ENCODE results near the gene HTR3C.

HTR3C gene

GRCh38 chr3:184011230-184011876, 41.5 kb upstream of the HTR3C start:
- Histone ChIP-seq H3K4me1 (ENCODE audit: insufficient read depth, insufficient read length) (peaks cover 3% of the 10 kb centered on the region), H3K4me3 (ENCODE audit: insufficient read length, low read depth) (no peak overlapping the region), H3K36me3 (ENCODE audit: insufficient read depth, insufficient read length, low read length) (peaks cover 64% of the 10 kb centered on the region), H3K27me3 (ENCODE audit: insufficient read depth, insufficient read length) (no peaks in the 10 kb centered on the region), H3K9ac (ENCODE audit: insufficient read length, low read depth) (no peak overlapping the region), H3K9me3 (ENCODE audit: insufficient read depth, low read length) (no peaks in the 10 kb centered on the region)
- TF ChIP-seq SUZ12 (IDR thresholded peaks at IDR 0.05; ENCODE audit: extremely low read depth, insufficient read depth, insufficient read length): no peak
- no peak for TF ChIP-seq ZNF274 (IDR thresholded peaks at IDR 0.05; ENCODE audit: low read depth, low read length)
- no peak for TF ChIP-seq YY1 (IDR thresholded peaks at IDR 0.05; ENCODE audit: insufficient read depth, insufficient read length)
- no peak for DNase-seq (ENCODE audit: low read depth, low spot score)

DNA sequence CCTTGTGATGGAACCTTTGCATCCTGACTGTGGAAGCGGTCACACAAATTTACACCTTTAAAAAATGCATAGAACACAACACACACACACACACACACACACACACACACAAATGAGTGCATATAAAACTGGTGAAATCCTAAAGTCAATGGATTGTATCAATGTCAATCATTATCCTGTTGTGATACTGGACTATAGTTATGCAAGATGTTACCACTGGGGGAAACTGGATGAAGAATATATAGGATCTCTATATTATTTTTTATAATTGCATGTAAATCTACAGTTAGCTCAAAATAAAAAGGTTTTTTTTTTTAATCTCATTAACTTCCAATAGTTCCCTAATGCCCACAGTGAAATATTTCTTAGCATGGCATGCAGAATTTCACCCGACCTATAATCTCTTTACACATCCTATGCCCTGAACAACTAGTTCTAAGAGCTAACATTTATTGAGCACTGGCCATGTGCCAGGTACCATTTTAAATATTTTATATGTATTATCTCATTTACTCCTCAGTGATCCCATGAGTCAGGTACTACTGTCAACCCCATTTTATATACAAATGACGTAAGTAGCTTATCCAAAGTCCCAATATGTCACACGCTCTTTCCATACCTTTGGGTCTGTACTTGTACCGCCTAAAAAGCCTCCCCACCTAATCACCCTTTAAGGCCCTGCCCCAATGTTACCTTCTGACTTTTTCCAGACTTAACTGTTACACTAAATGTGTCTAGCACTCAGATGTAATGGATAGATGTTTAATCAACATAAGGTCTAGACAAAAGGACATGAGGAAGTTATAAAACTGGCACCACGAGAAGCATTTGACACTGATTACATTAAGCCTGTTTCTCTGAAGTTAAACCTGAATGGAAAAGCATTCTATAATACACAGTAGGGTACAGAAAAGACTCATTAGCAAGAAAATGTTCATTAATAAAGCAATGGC, 40.6 kb upstream of the HTR3C start:
- H3K9ac ChIP-seq (ENCODE audit: insufficient read length, low read depth): no peak overlapping the region

GRCh38 chr3:184015381-184016019, 37.3 kb upstream of the HTR3C start:
- DNase-seq (ENCODE audit: low read depth, low spot score): no peak
- no peaks in the 10 kb centered on the region for H3K27me3 ChIP-seq (ENCODE audit: insufficient read depth, insufficient read length)
- peaks cover 47% of the 10 kb centered on the region for H3K36me3 ChIP-seq (ENCODE audit: insufficient read depth, insufficient read length, low read length)
- H3K9ac ChIP-seq (ENCODE audit: insufficient read length, low read depth): peak overlapping the region; percentile 32
- H3K4me3 ChIP-seq (ENCODE audit: insufficient read length, low read depth): peak overlapping the region; percentile 2
- no peak for TF ChIP-seq YY1 (IDR thresholded peaks at IDR 0.05; ENCODE audit: insufficient read depth, insufficient read length)
- no peak for TF ChIP-seq SUZ12 (IDR thresholded peaks at IDR 0.05; ENCODE audit: extremely low read depth, insufficient read depth, insufficient read length)
- no peak for TF ChIP-seq ZNF274 (IDR thresholded peaks at IDR 0.05; ENCODE audit: low read depth, low read length)
- H3K9me3 ChIP-seq (ENCODE audit: insufficient read depth, low read length): no peaks in the 10 kb centered on the region
- peaks cover 7% of the 10 kb centered on the region for H3K4me1 ChIP-seq (ENCODE audit: insufficient read depth, insufficient read length)

More for the DNA sequence above, 40.6 kb upstream of the HTR3C start:
- no peak for DNase-seq (ENCODE audit: low read depth, low spot score)
- Histone ChIP-seq H3K9me3 (ENCODE audit: insufficient read depth, low read length) (no peaks in the 10 kb centered on the region), H3K4me3 (ENCODE audit: insufficient read length, low read depth) (no peak overlapping the region), H3K27me3 (ENCODE audit: insufficient read depth, insufficient read length) (no peaks in the 10 kb centered on the region), H3K4me1 (ENCODE audit: insufficient read depth, insufficient read length) (peaks cover 7% of the 10 kb centered on the region), H3K36me3 (ENCODE audit: insufficient read depth, insufficient read length, low read length) (peaks cover 73% of the 10 kb centered on the region)
- TF ChIP-seq ZNF274 (IDR thresholded peaks at IDR 0.05; ENCODE audit: low read depth, low read length) (no peak), SUZ12 (IDR thresholded peaks at IDR 0.05; ENCODE audit: extremely low read depth, insufficient read depth, insufficient read length) (no peak), YY1 (IDR thresholded peaks at IDR 0.05; ENCODE audit: insufficient read depth, insufficient read length) (no peak)

GRCh38 chr3:184016169-184016570, 36.7 kb upstream of the HTR3C start:
- Histone ChIP-seq H3K9ac (ENCODE audit: insufficient read length, low read depth) (peak overlapping the region; percentile 46), H3K4me1 (ENCODE audit: insufficient read depth, insufficient read length) (peaks cover 7% of the 10 kb centered on the region), H3K27me3 (ENCODE audit: insufficient read depth, insufficient read length) (no peaks in the 10 kb centered on the region), H3K4me3 (ENCODE audit: insufficient read length, low read depth) (peak overlapping the region; percentile 2), H3K36me3 (ENCODE audit: insufficient read depth, insufficient read length, low read length) (peaks cover 42% of the 10 kb centered on the region), H3K9me3 (ENCODE audit: insufficient read depth, low read length) (no peaks in the 10 kb centered on the region)
- no peak for DNase-seq (ENCODE audit: low read depth, low spot score)
- no peak for TF ChIP-seq ZNF274 (IDR thresholded peaks at IDR 0.05; ENCODE audit: low read depth, low read length)
- no peak for TF ChIP-seq YY1 (IDR thresholded peaks at IDR 0.05; ENCODE audit: insufficient read depth, insufficient read length)
- no peak for TF ChIP-seq SUZ12 (IDR thresholded peaks at IDR 0.05; ENCODE audit: extremely low read depth, insufficient read depth, insufficient read length)

DNA sequence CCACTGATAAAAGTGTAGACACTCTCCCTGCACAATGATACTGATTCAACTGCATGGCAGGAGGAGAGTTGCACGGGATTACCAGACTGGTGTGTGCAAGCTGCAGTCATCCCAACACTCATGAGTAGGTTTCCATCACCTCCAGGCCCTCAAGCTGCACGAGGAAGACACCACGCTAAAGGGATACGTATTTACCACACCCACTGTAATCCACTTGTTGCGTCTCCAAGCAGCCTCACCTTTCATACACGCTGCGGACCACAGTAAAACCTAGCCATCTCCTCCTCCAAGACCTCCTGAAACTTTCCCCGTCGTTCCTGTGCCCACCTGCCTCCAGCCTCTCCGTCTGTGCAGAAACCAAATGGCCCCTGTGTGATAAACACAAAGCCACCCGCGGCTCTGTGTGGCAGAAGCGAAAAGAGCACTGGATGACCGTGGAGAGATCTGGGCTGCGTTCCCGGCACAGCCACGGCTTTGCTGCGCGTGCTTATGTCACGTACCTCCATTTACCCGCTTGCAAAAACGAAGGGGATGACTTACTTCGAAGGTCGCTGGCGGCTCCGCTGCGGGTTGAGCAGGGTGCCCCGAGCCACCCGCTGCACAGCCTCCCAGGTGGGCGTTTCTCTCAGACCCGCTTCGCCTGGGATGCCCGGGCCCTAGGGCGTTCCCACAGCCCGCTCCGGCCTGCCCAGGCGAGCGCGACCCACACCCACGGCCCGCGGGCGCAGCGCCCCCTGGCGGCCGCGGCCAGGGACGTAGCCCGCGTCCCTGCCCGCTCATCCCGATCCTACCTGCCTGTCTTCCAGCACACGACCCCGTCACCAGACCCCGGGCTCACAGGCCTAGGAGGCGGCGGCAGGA, 35.8 kb upstream of the HTR3C start:
- TF ChIP-seq ZNF274 (IDR thresholded peaks at IDR 0.05; ENCODE audit: low read depth, low read length) (no peak), YY1 (IDR thresholded peaks at IDR 0.05; ENCODE audit: insufficient read depth, insufficient read length) (no peak), SUZ12 (IDR thresholded peaks at IDR 0.05; ENCODE audit: extremely low read depth, insufficient read depth, insufficient read length) (no peak)
- peak; percentile 28 for DNase-seq (ENCODE audit: low read depth, low spot score)
- Histone ChIP-seq H3K27me3 (ENCODE audit: insufficient read depth, insufficient read length) (no peaks in the 10 kb centered on the region), H3K4me3 (ENCODE audit: insufficient read length, low read depth) (peak overlapping the region; percentile 100), H3K9me3 (ENCODE audit: insufficient read depth, low read length) (no peaks in the 10 kb centered on the region), H3K36me3 (ENCODE audit: insufficient read depth, insufficient read length, low read length) (peaks cover 34% of the 10 kb centered on the region), H3K4me1 (ENCODE audit: insufficient read depth, insufficient read length) (peaks cover 7% of the 10 kb centered on the region), H3K9ac (ENCODE audit: insufficient read length, low read depth) (peak overlapping the region; percentile 99)

- Histone ChIP-seq H3K36me3 (ENCODE audit: insufficient read depth, insufficient read length, low read length) (peaks cover 27% of the 10 kb centered on the region), H3K9ac (ENCODE audit: insufficient read length, low read depth) (peak within 1 kb of the TSS; percentile 99), H3K4me3 (ENCODE audit: insufficient read length, low read depth) (peak within 1 kb of the TSS; percentile 100), H3K9me3 (ENCODE audit: insufficient read depth, low read length) (no peaks in the 10 kb centered on the region), H3K27me3 (ENCODE audit: insufficient read depth, insufficient read length) (no peaks in the 10 kb centered on the region), H3K4me1 (ENCODE audit: insufficient read depth, insufficient read length) (peaks cover 7% of the 10 kb centered on the region)
- TF ChIP-seq SUZ12 (IDR thresholded peaks at IDR 0.05; ENCODE audit: extremely low read depth, insufficient read depth, insufficient read length): no peak
- no peak for TF ChIP-seq YY1 (IDR thresholded peaks at IDR 0.05; ENCODE audit: insufficient read depth, insufficient read length)
- no peak for TF ChIP-seq ZNF274 (IDR thresholded peaks at IDR 0.05; ENCODE audit: low read depth, low read length)
- peak; percentile 88 for DNase-seq (ENCODE audit: low read depth, low spot score)
Observed at GRCh38 chr3:184017672-184018423, 35.0 kb upstream of the HTR3C start, which contains the start of gene ABCC5. Gene ABCC5, minus strand, starts transcription at chr3:184017884. Its CDS starts 3,492 bp downstream, at chr3:184014392.

All from NT2/D1 (cell line).